ENCODE data around the gene MYO15B. TPM values are rescaled to one million over a fixed set of nuclear protein-coding genes. Genes with fewer than 3 reads are reported as not detected.

The MYO15B gene
- total RNA-seq, 4 donors from 2014 or later = 4.5 to 34.6 (median 14.3) TPM

DNA sequence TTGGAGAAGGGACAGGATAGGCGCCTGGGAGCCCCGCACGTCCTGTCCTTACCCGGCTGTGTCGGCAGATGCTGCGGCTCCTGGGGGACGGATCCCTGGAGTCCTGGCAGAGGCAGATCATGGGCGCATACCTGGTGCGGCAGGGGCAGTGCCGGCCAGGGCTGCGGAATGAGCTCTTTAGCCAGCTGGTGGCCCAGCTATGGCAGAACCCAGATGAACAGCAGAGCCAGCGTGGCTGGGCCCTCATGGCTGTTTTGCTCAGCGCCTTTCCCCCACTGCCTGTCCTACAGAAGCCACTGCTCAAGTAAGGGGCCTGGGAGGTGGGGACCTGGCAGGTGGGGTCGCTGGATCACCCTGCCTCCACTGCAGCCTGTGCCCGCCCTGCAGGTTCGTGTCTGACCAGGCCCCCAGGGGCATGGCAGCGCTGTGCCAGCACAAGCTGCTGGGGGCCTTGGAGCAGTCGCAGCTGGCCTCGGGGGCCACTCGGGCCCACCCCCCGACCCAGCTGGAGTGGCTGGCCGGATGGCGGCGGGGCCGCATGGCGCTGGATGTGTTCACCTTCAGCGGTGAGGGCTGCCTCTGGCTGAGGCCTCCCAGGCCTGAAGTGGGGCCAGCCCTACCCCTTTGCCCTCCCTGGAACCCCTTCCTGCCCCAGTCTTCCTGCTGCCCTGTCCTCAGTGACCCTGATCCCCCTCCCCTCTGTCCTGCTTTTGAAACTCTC lies 25.5 kb downstream of the MYO15B start:
- H3K4me3 ChIP-seq = no peak overlapping the region
- intact Hi-C loops (cut with DNase I; ENCODE audit: low total_unique reads) (no loop called here), in situ Hi-C loops (cut with MboI; ENCODE audit: low sequenced_read_pairs in 4 of 4) (no loop called here)
- TF ChIP-seq POLR2A (IDR thresholded peaks at IDR 0.05) = no peak
- TF ChIP-seq, protein P1, sequence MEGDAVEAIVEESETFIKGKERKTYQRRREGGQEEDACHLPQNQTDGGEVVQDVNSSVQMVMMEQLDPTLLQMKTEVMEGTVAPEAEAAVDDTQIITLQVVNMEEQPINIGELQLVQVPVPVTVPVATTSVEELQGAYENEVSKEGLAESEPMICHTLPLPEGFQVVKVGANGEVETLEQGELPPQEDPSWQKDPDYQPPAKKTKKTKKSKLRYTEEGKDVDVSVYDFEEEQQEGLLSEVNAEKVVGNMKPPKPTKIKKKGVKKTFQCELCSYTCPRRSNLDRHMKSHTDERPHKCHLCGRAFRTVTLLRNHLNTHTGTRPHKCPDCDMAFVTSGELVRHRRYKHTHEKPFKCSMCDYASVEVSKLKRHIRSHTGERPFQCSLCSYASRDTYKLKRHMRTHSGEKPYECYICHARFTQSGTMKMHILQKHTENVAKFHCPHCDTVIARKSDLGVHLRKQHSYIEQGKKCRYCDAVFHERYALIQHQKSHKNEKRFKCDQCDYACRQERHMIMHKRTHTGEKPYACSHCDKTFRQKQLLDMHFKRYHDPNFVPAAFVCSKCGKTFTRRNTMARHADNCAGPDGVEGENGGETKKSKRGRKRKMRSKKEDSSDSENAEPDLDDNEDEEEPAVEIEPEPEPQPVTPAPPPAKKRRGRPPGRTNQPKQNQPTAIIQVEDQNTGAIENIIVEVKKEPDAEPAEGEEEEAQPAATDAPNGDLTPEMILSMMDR (IDR thresholded peaks at IDR 0.05 in 4 of 5, conservative IDR thresholded peaks at IDR 0.05 in 1 of 5) = no peak
- H3K27me3 ChIP-seq = no peaks in the 10 kb centered on the region
- no peak for ATAC-seq
- H3K36me3 ChIP-seq = peaks cover 0 to 6% of the 10 kb centered on the region in 2 donors
- H3K9me3 ChIP-seq = no peaks in the 10 kb centered on the region
- no peak for DNase-seq
- H3K4me1 ChIP-seq = no peaks in the 10 kb centered on the region
- no peak overlapping the region for H3K27ac ChIP-seq

DNA sequence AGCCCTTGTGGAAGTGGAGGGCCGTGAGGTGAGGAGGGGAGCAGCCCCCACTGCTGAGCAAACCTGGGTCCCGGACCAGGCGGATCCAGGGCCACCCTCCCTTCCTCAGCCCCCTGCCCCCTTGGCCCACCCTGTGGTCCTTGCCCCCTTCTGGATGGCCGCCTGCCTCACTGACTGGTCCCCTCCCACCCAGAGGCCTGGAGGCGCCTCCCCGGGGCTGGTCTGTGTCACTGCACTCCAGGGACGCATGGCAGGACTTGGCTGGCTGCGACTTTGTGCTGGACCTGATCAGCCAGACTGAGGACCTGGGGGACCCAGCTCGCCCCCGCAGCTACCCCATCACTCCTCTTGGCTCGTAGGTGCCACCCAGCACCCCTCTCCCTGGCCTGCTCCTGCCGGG lies 26.4 kb downstream of the MYO15B start:
- TF ChIP-seq, protein P1 (IDR thresholded peaks at IDR 0.05 in 4 of 5, conservative IDR thresholded peaks at IDR 0.05 in 1 of 5) = no peak
- TF ChIP-seq POLR2A (IDR thresholded peaks at IDR 0.05) = no peak
- in situ Hi-C loops (cut with MboI; ENCODE audit: low sequenced_read_pairs in 4 of 4) = no loop called here
- no peaks in the 10 kb centered on the region for H3K4me1 ChIP-seq
- ATAC-seq (no peak), DNase-seq (no peak)
- no peak overlapping the region for H3K27ac ChIP-seq
- H3K9me3 ChIP-seq = no peaks in the 10 kb centered on the region
- intact Hi-C loops (cut with DNase I; ENCODE audit: low total_unique reads) = no loop called here
- H3K27me3 ChIP-seq = no peaks in the 10 kb centered on the region
- H3K4me3 ChIP-seq = no peak overlapping the region
- H3K36me3 ChIP-seq = peaks cover 0 to 6% of the 10 kb centered on the region in 2 donors

DNA sequence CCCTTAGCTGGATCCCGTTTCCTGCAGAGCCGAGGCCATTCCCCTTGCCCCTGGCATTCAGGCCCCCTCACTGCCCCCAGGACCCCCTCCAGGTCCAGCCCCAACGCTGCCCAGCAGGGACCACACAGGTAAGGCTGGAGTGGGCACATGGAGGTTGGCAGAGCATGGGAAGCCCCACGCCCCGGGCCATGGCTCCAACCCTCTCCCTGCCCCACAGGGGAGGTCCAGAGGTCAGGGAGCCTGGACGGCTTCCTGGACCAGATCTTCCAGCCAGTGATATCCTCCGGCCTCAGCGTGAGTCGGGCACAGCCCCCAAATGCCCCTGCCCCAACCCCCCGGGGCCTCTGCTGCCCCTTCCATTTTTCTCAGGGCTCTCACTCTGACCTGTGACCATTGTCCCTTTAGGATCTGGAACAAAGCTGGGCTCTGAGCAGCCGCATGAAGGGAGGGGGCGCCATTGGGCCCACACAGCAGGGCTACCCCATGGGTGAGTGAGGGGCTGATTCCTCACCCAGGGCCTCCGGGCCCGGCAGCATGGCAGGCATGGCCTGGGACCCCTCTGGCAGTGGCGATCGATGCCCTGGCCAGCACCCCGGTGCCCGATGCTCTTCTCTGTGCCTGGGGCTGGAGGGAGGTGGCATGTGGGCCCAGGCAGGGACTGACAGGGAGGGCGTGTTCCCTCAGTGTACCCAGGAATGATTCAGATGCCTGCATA lies 27.1 kb downstream of the MYO15B start:
- H3K4me3 ChIP-seq = no peak overlapping the region
- no peaks in the 10 kb centered on the region for H3K4me1 ChIP-seq
- H3K27me3 ChIP-seq = no peaks in the 10 kb centered on the region
- in situ Hi-C loops (cut with MboI; ENCODE audit: low sequenced_read_pairs in 4 of 4) = no loop called here
- DNase-seq (no peak), ATAC-seq (no peak)
- H3K36me3 ChIP-seq = peaks cover 0 to 6% of the 10 kb centered on the region in 2 donors
- no peak overlapping the region for H3K27ac ChIP-seq
- H3K9me3 ChIP-seq = no peaks in the 10 kb centered on the region
- intact Hi-C loops (cut with DNase I; ENCODE audit: low total_unique reads) = no loop called here
- no peak for TF ChIP-seq POLR2A (IDR thresholded peaks at IDR 0.05)
- TF ChIP-seq, protein P1 (IDR thresholded peaks at IDR 0.05 in 4 of 5, conservative IDR thresholded peaks at IDR 0.05 in 1 of 5) = no peak

DNA sequence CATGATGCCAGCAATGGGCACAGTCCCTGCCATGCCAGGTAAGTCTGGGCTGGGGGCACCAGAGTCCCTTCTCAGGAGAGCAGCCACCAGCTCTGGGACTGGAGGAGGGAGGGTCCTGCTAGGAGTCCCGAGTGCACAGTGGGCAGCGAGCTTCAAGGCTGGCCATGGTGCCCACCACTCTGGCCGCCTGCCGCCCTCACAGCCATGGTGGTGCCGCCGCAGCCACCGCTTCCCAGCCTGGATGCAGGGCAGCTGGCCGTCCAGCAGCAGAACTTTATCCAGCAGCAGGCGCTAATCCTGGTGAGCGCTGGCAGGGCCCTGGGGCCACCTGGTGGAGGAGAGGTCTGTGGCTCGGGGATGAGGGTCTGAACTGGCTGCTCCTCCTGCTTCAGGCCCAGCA lies 27.7 kb downstream of the MYO15B start:
- Histone ChIP-seq H3K27me3 (no peaks in the 10 kb centered on the region), H3K27ac (no peak overlapping the region), H3K9me3 (no peaks in the 10 kb centered on the region), H3K4me1 (no peaks in the 10 kb centered on the region), H3K4me3 (no peak overlapping the region), H3K36me3 (peaks cover 0 to 6% of the 10 kb centered on the region in 2 donors)
- intact Hi-C loops (cut with DNase I; ENCODE audit: low total_unique reads) = no loop called here
- in situ Hi-C loops (cut with MboI; ENCODE audit: low sequenced_read_pairs in 4 of 4) = no loop called here
- ATAC-seq (no peak), DNase-seq (no peak)
- TF ChIP-seq, protein P1 (IDR thresholded peaks at IDR 0.05 in 4 of 5, conservative IDR thresholded peaks at IDR 0.05 in 1 of 5) = no peak
- TF ChIP-seq POLR2A (IDR thresholded peaks at IDR 0.05) = no peak
